Inferior parietal cortex (tissue), 1 donor: ENCODE data around the gene AMIGO3.
A peak's percentile ranks its signal among the peaks of the same experiment; 100 is the strongest.
"Not testable (repeated sequence)": the region's sequence is repeated elsewhere in the genome, so short reads cannot be mapped to it uniquely, and the experiment has no call there.

Experiments used
- DNase-seq: peaks from one replicate; pipeline ENCODE4 v3.0.0-alpha.2; 2016; ENCODE audit errors: extremely low spot score

The AMIGO3 gene

DNA sequence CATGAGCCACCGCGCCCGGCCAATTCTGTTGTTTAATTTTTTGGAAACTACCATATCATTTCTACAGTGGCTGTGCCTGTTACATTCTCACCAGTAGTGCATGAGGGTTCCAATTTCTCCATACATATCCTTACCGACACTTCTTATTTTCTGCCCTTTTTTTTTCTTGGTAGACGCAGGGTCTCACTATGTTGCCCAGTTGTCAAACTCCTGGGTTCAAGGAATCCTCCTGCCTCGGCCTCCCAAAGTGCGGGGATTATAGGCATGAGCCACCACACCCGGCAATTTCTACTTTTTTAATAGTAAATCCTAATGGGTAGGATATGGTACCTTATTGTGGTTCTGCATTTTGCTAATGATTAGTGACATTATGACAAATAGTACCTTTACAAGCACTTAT lies 9.6 kb downstream of the AMIGO3 start:
- DNase-seq, result no peak

GRCh38 chr3:49707113-49707480 lies 12.4 kb downstream of the AMIGO3 start:
- DNase-seq, result no peak

- DNase-seq, result no peak
Observed at GRCh38 chr3:49706456-49707112, 12.9 kb downstream of the AMIGO3 start.

DNA sequence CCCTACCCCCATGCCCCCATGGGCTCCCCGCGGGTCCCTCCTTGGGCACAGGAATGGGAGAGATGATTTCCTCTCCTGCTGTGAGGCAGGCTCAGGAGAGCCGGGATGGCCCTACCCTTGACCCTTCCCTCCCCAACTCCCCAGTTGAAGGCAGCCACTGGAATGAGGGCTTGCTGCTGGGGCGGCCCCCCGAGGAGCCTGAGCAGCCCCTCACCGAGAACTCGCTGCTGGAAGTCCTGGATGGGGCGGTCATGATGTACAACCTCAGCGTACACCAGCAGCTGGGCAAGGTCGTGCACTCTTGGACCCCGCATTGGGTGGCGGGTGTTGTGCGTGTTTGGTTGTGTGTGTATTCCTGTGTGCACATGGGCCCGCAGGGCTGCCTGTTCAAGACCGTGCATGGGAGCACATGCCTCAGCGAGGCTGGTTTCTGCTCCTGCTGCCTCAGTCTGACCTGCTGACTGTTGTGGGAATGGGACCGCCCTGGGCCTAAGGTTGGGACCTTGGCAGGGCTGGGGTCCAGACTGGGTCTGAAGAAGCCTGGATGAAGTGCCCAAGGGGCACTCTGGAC lies 14.0 kb downstream of the AMIGO3 start:
- no peak for DNase-seq

GRCh38 chr3:49704629-49705028 lies 14.9 kb downstream of the AMIGO3 start:
- DNase-seq, result no peak

DNA sequence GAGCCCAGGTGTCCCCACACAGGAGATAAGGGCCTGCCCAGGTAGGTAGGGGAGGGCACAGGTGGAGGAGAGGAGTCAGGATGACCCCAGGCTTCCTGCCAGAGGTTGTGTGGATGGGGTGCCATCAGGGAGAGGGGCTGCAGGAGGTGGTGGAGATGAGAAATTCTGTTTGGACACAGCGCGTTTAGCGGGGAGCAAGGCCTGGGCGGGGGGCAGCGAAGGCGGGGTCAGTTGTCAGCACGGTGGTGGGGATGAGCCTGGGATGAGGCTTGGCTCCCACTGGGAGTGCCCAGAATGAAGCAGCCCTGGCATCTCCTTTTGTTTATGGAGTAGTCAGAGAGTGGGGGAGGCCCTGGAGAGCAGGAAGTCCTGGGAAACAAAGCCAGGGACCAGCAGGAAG lies 15.5 kb downstream of the AMIGO3 start:
- no peak for DNase-seq

- peak; percentile 72 for DNase-seq
Observed at GRCh38 chr3:49703443-49703927, 16.0 kb downstream of the AMIGO3 start.

- no peak for DNase-seq
Observed at GRCh38 chr3:49702672-49703071, 16.8 kb downstream of the AMIGO3 start.

DNA sequence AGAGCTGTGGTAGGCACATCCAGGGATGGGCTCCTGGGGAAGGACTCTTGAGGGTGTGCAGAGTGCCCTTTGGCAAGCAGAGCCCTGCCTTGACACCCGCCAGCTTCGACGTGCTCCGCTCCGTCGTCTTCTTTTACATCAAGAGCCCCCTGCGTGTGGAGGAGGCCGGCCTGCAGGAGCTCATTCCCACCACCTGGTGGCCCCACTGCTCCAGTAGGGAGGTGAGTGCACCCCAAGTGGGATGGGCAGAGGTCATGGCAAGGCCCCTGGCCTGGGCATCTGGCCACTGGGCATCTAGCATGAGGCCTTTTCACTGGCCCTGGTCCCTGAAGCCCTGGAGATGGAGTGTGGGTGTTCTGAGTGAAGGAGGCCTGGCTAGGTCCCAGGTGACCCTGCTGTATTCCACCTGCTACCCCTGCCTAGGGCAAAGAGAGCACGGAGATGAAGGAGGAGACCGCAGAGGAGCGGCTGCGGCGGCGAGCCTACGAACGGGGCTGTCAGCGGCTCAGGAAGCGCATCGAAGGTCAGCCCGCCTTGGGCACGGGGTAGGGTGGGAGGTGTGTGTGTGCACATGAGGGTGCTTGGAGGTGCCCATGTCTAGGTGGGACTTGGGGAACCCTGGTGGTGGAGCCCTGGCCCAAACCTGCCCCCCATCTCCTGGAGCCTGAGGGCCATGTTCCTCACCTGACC lies 18.0 kb downstream of the AMIGO3 start:
- no peak for DNase-seq

DNA sequence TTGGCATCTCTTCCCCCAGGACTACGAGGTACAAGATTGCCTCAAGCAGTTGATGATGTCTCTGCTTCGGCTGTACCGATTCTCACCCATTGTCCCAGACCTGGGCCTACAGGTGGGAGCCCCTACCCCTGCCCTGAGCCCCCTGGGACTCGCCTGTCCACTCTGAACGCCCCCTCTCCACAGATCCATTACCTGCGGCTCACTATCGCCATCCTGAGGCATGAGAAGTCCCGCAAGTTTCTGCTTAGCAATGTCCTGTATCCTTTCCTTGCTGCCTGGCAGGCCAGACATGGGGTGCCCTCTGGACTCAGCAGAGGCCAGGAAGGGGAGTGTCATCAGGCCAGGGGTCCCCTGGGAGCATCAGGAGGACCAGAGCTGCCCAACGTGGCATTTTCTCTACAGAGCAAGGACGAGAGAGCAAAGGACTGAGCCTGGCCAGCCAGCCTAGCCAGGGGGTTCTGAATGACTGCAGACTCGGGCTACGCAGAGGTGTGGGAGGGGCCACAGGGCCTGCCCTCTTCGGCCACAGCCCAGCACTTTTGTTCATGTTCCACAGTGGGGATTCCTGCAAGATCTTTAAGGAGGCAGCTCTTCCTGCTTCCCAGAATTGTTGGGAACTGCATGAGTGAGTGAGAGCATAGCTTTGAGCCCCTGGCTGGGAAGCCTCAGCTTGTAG lies 18.9 kb downstream of the AMIGO3 start:
- no peak for DNase-seq

- DNase-seq, result no peak
Observed at GRCh38 chr3:49700014-49700413, 19.5 kb downstream of the AMIGO3 start.

GRCh38 chr3:49699281-49699979 lies 20.1 kb downstream of the AMIGO3 start:
- DNase-seq, result no peak

GRCh38 chr3:49695350-49696015 lies 24.0 kb downstream of the AMIGO3 start:
- DNase-seq, result not testable (repeated sequence)

- not testable (repeated sequence) for DNase-seq
Observed at GRCh38 chr3:49694409-49695070, 24.9 kb downstream of the AMIGO3 start.

- DNase-seq, result not testable (repeated sequence)
Observed at GRCh38 chr3:49691481-49691880, 28.0 kb downstream of the AMIGO3 start.

DNA sequence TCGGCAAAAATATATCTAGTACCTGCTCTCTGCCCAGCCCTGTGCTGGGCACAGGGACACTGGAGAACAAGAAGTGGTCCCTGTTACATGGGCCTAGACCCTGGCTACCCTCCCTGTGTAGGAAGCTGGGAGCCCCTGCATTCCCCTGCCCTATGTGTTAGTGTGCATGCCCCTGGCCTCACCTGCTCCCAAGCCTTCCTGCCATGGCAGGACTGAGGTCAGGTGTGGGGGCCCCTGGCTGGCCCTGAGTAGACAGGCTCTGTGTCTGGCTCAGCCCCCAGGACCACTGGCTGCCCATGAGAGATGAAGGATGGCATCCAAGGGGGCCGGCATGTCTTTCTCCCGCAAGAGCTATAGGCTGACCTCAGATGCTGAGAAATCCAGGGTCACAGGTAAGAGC lies 28.6 kb downstream of the AMIGO3 start:
- DNase-seq, result not testable (repeated sequence)

DNA sequence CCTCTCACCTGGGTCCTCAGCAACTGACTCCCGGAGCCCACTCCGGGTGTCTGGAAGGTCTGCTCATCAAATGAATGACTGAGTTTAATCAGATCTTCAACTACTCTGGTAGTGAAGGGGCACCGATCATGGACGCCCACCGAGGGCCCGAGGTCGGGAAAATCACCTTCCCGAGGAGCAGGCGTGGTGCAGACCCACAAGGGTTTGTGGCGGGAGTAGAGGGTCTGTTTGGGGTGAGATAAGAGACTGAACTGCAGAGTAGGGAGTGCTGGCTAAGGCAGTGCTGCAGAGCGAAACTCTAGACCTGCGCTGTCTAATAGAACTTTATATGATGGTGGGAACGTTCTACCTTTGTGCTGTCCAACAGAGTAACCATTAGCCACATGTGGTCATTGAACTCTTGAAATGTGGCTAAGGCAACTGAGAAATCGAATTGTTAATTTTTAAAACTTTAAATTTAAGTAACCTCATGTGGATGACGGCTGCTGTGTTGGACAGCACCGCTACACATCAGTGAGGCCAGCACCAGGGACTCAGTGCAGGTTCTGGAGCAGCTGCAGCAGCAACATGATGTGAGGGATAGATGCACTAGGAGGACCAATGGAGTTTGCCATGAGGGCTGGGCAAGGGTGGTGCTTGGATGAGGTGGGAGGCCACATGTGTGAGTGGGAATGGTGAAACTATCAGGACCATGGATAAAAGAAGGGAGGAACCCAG lies 29.4 kb downstream of the AMIGO3 start:
- DNase-seq, result not testable (repeated sequence)

GRCh38 chr3:49689046-49689907 lies 30.2 kb downstream of the AMIGO3 start, which contains the start of the genes MST1 and RNF123:
Gene MST1, minus strand, starts transcription at chr3:49689474. Its CDS starts 783 bp downstream, at chr3:49688691.
Gene RNF123, plus strand, starts transcription at chr3:49689557. Its CDS starts 1,609 bp downstream, at chr3:49691166.
- peak; percentile 90 for DNase-seq
